Stimulated activated CD4-positive, alpha-beta T cell treated with anti-CD3 and anti-CD28 coated beads, Interleukin-1b, Interleukin-23, amount 100 ng/mL, for 24 hours (primary cell): Measurements from ENCODE around the gene KIF11.
A peak's percentile ranks its signal among the peaks of the same experiment; 100 is the strongest.
"Not testable (repeated sequence)": the region's sequence is repeated elsewhere in the genome, so short reads cannot be mapped to it uniquely, and the experiment has no call there.

Experiments used
- DNase-seq, 4 experiments: peaks; one replicate each; pipeline ENCODE4 v3.0.0-alpha.2; 2020; ENCODE audit warnings: low read depth in 4 of 4, low spot score in 1 of 4

Gene KIF11

GRCh38 chr10:92592761-92593618 is at the start of gene KIF11:
Gene KIF11 (plus strand): TSS chr10:92593130. CDS start chr10:92593376, 246 bp downstream.
- DNase-seq: peak; percentile 89 to 97 (median 96)

- DNase-seq: no peak
These were observed 48.6 kb upstream of the KIF11 start for GRCh38 chr10:92544296-92544695.

GRCh38 chr10:92545556-92545955 is 47.4 kb upstream of the KIF11 start:
- no peak for DNase-seq

- no peak for DNase-seq
These were observed 45.3 kb upstream of the KIF11 start for GRCh38 chr10:92547676-92548075.

GRCh38 chr10:92550924-92551323 is 42.0 kb upstream of the KIF11 start:
- no peak for DNase-seq

- no peak for DNase-seq
These were observed 40.6 kb upstream of the KIF11 start for GRCh38 chr10:92552310-92552709.

GRCh38 chr10:92553959-92554358 is 39.0 kb upstream of the KIF11 start:
- DNase-seq: no peak

- no peak for DNase-seq
These were observed 33.9 kb upstream of the KIF11 start for GRCh38 chr10:92559046-92559445.

GRCh38 chr10:92562424-92562823 is 30.5 kb upstream of the KIF11 start:
- DNase-seq: no peak

- DNase-seq: no peak
These were observed 24.9 kb upstream of the KIF11 start for GRCh38 chr10:92567952-92568600.

GRCh38 chr10:92569071-92569470 is 23.9 kb upstream of the KIF11 start:
- DNase-seq: no peak

- DNase-seq: not testable (repeated sequence)
These were observed 23.3 kb upstream of the KIF11 start for GRCh38 chr10:92569663-92570062.

GRCh38 chr10:92571649-92572048 is 21.3 kb upstream of the KIF11 start:
- DNase-seq: no peak

GRCh38 chr10:92572362-92573090 is 20.4 kb upstream of the KIF11 start:
- no peak for DNase-seq

- peak in 1 of 4 experiments; percentile 18 for DNase-seq
These were observed 19.7 kb upstream of the KIF11 start for GRCh38 chr10:92573091-92573797.

GRCh38 chr10:92573798-92574547 is 19.0 kb upstream of the KIF11 start, which contains the start of gene IDE:
Gene IDE (minus strand): TSS chr10:92574093. CDS start chr10:92574019, 74 bp downstream.
- peak; percentile 63 to 76 (median 69) for DNase-seq

- DNase-seq: no peak
These were observed 18.2 kb upstream of the KIF11 start for GRCh38 chr10:92574548-92575261.

GRCh38 chr10:92575961-92576360 is 17.0 kb upstream of the KIF11 start:
- DNase-seq: no peak

GRCh38 chr10:92582347-92582746 is 10.6 kb upstream of the KIF11 start:
- not testable (repeated sequence) for DNase-seq
